Heart right ventricle (tissue), 16 donors: ENCODE measurements around the gene PDF. TPM values are rescaled to one million over a fixed set of nuclear protein-coding genes. Genes with fewer than 3 reads are reported as not detected.

Source experiments
- ATAC-seq, 8 donors: fragments of 200-7000 bp; cut with Tn5 transposase; one replicate each; pipeline ENCODE4 v1.9.1; 2020; ENCODE audit warnings: mild to moderate bottlenecking in 8 of 8, moderate library complexity in 8 of 8, moderate number of reproducible peaks in 1 of 8
- DNase-seq, 2 donors: peaks; one replicate each; pipeline ENCODE4 v3.0.0-alpha.2; 2020
- H3K27ac ChIP-seq, 10 donors: fragments of 200-600 bp; sonication (generic) in 2 of 10; one replicate each; pipeline versions ENCODE4 v1.5.0 to v1.8.0; 2020 to 2022; ENCODE audit warnings: mild to moderate bottlenecking in 3 of 10
- H3K27me3 ChIP-seq, 7 donors: fragments of 200-600 bp; one replicate each; pipeline ENCODE4 v1.8.0; 2021 to 2022; ENCODE audit warnings: mild to moderate bottlenecking in 2 of 7
- H3K36me3 ChIP-seq, 9 donors: fragments of 200-600 bp; sonication (generic) in 1 of 9; one replicate each; pipeline versions ENCODE4 v1.5.0 to v1.8.0; 2020 to 2022; ENCODE audit warnings: mild to moderate bottlenecking in 2 of 9
- H3K4me1 ChIP-seq, 9 donors: fragments of 200-600 bp; sonication (generic) in 1 of 9; one replicate each; pipeline versions ENCODE4 v1.5.0 to v1.8.0; 2020 to 2022; ENCODE audit warnings: mild to moderate bottlenecking in 4 of 9
- H3K4me3 ChIP-seq, 10 donors: fragments of 200-600 bp; sonication (generic) in 2 of 10; one replicate each; pipeline versions ENCODE4 v1.5.0 to v1.8.0; 2020 to 2022; ENCODE audit warnings: mild to moderate bottlenecking in 7 of 10, moderate library complexity in 2 of 10
- H3K9me3 ChIP-seq, 11 donors: fragments of 200-600 bp in 10 of 11; sonication (generic) in 2 of 11; one replicate each; pipeline versions ENCODE4 v1.5.0 to v1.8.0; 2013 to 2022; ENCODE audit warnings: mild to moderate bottlenecking in 2 of 11, control low read depth in 1 of 11, moderate library complexity in 1 of 11
- CTCF ChIP-seq, 9 donors: fragments of 200-600 bp; sonication (generic) in 2 of 9; IDR thresholded peaks; one replicate each; pipeline versions ENCODE4 v1.5.0 to v1.8.0; 2021 to 2022; ENCODE audit warnings: antibody characterized with exemption in 9 of 9, mild to moderate bottlenecking in 5 of 9, moderate library complexity in 1 of 9
- WGBS, 2 donors: extraction: QIAGEN DNeasy Blood & Tissue Kit; methylation state at CpG; one replicate each; pipeline ENCODE4 v1.1.7; 2013; ENCODE audit warnings: inconsistent platforms in 1 of 2; 5-methylcytosine and 5-hydroxymethylcytosine counted together
- intact Hi-C, 10 donors: fragments of 100-400 bp; cut with DNase I; formaldehyde crosslinking; loops; one replicate each; pipeline versions ENCODE4 v1.11.1 to v1.14.2; 2022
- polyA plus RNA-seq, 2 donors: library from polyadenylated mRNA; stranded (reverse); fragments of 200-250 nt; gene quantifications; one replicate each; pipeline ENCODE4 v1.2.3, GENCODE V29; 2013
- total RNA-seq, 10 donors: library from RNA; stranded (reverse); fragmentation: NEBNext Ultra II Directional in 3 of 10; extraction: Animal tissue kit (Norgen Biotek cat#: 25700) in 3 of 10; gene quantifications; one replicate each; pipeline versions ENCODE4 v1.2.1 to v1.2.4, GENCODE V29; 2021 to 2023
- donor health status: Arrhythmogenic right ventricular cardiomyopathy.
- donor health status: ischemic (EF 13 %, LVEDD 7.1; RV severe dilation, severe dysfunction).
- donor health status: healthy with polysubstance abuse.
- donor health status: DM: no; HTN: yes; CAD: no.
- donor health status: DM: no; HTN: no; CAD: no.
- donor health status: ischemic (EF 25% LVEDD 6.9; RV normal size, moderate dysfunction).
- donor health status: ischemic (EF 25% LVEDD 5.7; RV mildly dilated, moderate dysfunction).
- donor health status: healthy.
- donor health status: DM: yes; HTN: yes; CAD: no.
- donor health status: Ischemic cardiomyopathy.
- donor health status: ischemic (EF 35%, LVEDD 5.7; RV mildly dilated, moderate dysfunction).
- donor health status: nonischemic (EF 11% LVEDD 7.7; RV severe dilation, severe dysfunction).
- donor health status: DM: yes; HTN: yes; CAD: no.
- donor health status: PGD.
- donor health status: ischemic (EF 29% LVEDD 5.4; RV normal size, mild dysfunction).
- donor health status: nonischemic (EF 23%, LVEDD 6.1; RV moderate dilation, normal function).

Gene PDF
- total and polyA plus RNA-seq, 12 donors = 2.0 to 10.7 (median 5.4) TPM

DNA sequence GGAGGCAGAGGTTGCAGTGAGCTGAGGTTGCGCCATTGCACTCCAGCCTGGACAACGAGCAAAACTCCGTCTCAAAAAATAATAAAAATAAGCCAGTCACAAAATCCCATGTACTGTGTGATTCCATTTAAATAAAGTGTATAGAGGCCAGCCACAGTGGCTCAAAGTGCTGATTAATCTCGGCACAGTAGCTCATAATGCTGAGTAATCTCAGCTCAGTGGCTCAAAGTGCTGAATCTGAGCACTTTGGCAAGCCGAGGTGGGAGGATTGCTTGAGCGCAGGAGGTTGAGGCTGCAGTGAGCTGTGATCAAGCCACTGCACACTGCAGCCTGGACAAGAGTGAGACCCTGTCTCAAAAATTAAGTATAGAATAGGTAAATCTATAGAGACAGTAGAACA is 16.3 kb upstream of the PDF start:
- ATAC-seq = no peak
- H3K27me3 ChIP-seq = no peaks in the 10 kb centered on the region
- H3K9me3 ChIP-seq = no peaks in the 10 kb centered on the region
- intact Hi-C loops = no loop called here
- DNase-seq = no peak
- H3K36me3 ChIP-seq = peaks cover 0 to 77% (median 16%) of the 10 kb centered on the region in 9 donors
- H3K27ac ChIP-seq = no peak overlapping the region
- 83 to 94% methylated on average over 6 of the region's 6 CpGs for WGBS, 2 donors
- no peak for TF ChIP-seq CTCF (IDR thresholded peaks at IDR 0.05)
- no peak overlapping the region for H3K4me3 ChIP-seq
- H3K4me1 ChIP-seq = peaks cover 0 to 12% (median 0%) of the 10 kb centered on the region in 9 donors

- H3K27ac ChIP-seq = no peak overlapping the region
- no peaks in the 10 kb centered on the region for H3K9me3 ChIP-seq
- H3K27me3 ChIP-seq = no peaks in the 10 kb centered on the region
- TF ChIP-seq CTCF (IDR thresholded peaks at IDR 0.05) = no peak
- WGBS, 2 donors = 84 to 88% methylated on average over 4 of the region's 4 CpGs
- no peak for ATAC-seq
- H3K4me1 ChIP-seq = peaks cover 0 to 17% (median under 1%) of the 10 kb centered on the region in 9 donors
- H3K36me3 ChIP-seq = peaks cover 0 to 77% (median 20%) of the 10 kb centered on the region in 9 donors
- intact Hi-C loops = no loop called here
- H3K4me3 ChIP-seq = no peak overlapping the region
- no peak for DNase-seq
Observed at GRCh38 chr16:69345923-69346322, 15.5 kb upstream of the PDF start.

DNA sequence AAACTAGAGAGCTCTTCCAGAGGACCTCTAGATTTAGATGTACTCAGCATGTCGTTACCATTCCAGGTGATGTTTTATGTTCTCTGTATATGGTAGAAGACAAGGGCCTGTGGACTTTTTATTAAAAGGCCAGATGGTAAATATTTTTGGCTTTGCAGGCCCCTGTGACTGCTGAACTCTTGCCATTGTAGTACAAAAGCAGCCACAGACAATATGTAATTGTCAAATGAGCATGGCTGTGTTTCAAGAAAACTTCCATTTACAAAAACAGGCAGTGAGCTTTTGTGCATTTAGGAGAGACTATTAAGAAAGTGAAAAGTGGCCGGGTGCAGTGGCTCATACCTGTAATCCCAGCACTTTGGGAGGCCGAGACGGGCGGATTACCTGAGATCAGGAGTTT is 13.8 kb upstream of the PDF start:
- H3K27me3 ChIP-seq = no peaks in the 10 kb centered on the region
- no peak overlapping the region for H3K27ac ChIP-seq
- ATAC-seq (no peak), DNase-seq (no peak)
- TF ChIP-seq CTCF (IDR thresholded peaks at IDR 0.05) = no peak
- intact Hi-C loops = no loop called here
- H3K4me1 ChIP-seq = peaks cover 0 to 27% (median 11%) of the 10 kb centered on the region in 9 donors
- H3K36me3 ChIP-seq = peaks cover 0 to 65% (median 20%) of the 10 kb centered on the region in 9 donors
- H3K4me3 ChIP-seq = no peak overlapping the region
- H3K9me3 ChIP-seq = no peaks in the 10 kb centered on the region
- WGBS, 2 donors = 97 to 98% methylated on average over 5 of the region's 5 CpGs

DNA sequence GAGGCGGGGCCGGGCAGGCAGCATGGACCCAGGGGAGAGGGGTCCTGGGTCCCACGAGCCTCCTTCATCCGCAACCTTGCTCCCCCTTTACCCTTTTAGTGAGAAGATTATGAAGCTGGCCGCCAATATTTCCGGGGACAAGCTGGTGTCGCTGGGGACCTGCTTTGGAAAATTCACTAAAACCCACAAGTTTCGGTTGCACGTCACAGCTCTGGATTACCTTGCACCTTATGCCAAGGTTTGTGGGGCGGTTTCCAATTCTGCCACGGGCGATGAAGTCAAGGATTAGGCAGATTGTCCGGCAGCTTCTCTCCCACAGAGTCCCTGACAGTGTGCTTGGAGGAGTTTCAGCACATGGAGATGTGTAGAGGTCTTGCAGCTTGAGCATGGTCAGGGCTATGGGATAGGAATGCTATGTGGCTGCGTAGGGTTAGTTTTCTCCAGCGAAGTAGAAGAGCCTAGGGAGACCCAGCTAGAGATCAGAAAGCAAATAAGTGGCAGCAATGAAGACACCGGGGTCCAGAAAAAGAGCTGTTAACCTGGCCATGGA is 9.8 kb upstream of the PDF start:
- Histone ChIP-seq H3K27me3 (no peaks in the 10 kb centered on the region), H3K4me1 (peaks cover 0 to 38% (median 28%) of the 10 kb centered on the region in 9 donors), H3K9me3 (no peaks in the 10 kb centered on the region), H3K27ac (peak overlapping the region in 9 of 10 donors; percentile 85 to 94 (median 89)), H3K4me3 (peak overlapping the region; percentile 69 to 97 (median 80)), H3K36me3 (peaks cover 0 to 64% (median 31%) of the 10 kb centered on the region in 9 donors)
- 8% methylated on average over 16 of the region's 16 CpGs for WGBS, 2 donors
- intact Hi-C loops = no loop called here
- DNase-seq (peak in 1 of 2 donors; percentile 18), ATAC-seq (no peak)
- TF ChIP-seq CTCF (IDR thresholded peaks at IDR 0.05) = no peak
